Stimulated activated CD8-positive, alpha-beta memory T cell treated with anti-CD3 and anti-CD28 coated beads, Interleukin-7, amount 100 ng/mL, for 48 hours (primary cell): ENCODE data around the gene CEACAM8.
A peak's percentile ranks its signal among the peaks of the same experiment; 100 is the strongest.
"Not testable (repeated sequence)": the region's sequence is repeated elsewhere in the genome, so short reads cannot be mapped to it uniquely, and the experiment has no call there.

Experiments used
- DNase-seq, 2 donors: peaks; one replicate each; pipeline ENCODE4 v3.0.0-alpha.2; 2020; ENCODE audit warnings: low read depth in 1 of 2; ENCODE audit errors: extremely low read depth in 1 of 2

The CEACAM8 gene

DNA sequence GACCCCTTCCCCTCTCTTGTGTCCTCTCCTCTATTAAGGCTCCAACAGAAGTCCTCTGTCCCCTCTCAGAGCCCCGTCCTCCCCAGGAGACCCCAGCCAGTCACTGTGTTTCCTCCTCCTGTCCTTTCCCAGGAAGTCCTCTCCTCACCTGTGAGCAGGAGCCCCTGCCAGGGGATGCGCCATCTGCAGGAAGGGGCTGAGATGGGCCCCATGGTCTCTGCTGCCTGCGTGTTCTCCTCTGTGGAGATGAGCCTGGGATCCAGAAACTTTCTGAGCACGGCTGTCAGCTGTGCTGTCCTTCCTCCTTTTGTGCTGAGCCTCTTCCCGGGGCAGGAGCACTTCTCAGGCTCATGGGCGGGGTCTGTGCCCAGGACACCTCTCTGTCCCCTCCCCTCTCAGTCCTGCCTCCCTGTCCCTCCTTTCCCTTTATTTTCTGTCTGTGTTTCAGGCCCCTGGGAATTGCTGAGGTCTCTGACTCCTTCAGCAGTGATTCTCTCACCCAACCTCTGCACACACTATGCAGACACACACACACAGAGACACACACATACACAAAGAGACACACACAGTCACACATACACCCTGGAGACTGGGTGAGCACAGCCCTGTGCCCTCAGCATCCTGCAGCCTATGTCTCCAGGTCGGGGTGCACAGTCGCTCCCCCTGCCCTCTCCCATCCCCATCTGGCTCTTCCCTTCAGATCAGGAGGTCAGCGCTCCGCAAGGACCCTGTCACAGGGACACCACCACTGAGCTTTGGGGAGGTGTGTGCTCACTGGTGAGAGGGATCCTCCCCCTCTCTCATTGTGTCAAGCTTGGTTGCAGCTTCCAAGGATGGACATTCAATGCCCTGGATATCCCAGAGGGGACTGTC, at the start of gene CEACAM8:
CEACAM8 (minus strand) TSS at position 308 of the 873 bp plus-strand sequence; CDS start at position 212, 96 bp downstream.
- no peak for DNase-seq

DNA sequence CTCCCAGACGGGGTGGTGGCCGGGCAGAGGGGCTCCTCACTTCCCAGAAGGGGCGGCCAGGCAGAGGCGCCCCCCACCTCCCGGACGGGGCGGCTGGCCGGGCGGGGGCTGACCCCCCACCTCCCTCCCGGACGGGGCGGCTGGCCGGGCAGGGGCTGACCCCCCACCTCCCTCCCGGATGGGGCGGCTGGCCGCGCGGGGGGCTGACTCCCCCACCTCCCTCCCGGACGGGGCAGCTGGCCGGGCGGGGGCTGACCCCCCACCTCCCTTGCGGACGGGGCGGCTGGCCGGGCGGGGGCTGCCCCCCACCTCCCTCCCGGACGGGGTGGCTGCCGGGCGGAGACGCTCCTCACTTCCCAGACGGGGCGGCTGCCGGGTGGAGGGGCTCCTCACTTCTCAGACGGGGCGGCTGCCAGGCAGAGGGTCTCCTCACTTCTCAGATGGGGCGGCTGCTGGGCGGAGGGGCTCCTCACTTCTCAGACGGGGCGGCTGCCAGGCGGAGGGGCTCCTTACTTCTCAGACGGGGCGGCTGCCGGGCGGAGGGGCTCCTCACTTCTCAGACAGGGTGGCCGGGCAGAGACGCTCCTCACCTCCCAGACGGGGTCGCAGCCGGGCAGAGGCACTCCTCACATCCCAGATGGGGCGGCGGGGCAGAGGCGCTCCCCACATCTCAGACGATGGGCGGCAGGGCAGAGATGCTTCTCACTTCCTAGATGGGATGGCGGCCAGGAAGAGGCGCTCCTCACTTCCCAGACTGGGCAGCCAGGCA, 44.8 kb upstream of the CEACAM8 start:
- not testable (repeated sequence) for DNase-seq

DNA sequence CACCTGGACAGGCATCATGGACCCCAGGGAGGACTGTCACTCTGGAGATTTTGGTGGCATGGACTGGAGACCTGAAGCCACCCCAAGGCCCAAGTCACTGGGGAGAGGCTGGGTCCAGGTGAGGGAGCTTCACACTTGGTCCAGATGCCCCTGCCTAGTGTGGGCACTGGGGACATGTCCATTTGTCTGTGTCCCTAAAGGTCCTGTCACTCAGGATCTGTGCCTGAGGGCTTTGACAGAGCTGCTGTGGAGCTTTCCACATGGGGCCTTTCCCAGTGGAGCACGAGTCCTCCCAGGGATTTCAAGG, 40.5 kb upstream of the CEACAM8 start:
- DNase-seq: no peak

DNA sequence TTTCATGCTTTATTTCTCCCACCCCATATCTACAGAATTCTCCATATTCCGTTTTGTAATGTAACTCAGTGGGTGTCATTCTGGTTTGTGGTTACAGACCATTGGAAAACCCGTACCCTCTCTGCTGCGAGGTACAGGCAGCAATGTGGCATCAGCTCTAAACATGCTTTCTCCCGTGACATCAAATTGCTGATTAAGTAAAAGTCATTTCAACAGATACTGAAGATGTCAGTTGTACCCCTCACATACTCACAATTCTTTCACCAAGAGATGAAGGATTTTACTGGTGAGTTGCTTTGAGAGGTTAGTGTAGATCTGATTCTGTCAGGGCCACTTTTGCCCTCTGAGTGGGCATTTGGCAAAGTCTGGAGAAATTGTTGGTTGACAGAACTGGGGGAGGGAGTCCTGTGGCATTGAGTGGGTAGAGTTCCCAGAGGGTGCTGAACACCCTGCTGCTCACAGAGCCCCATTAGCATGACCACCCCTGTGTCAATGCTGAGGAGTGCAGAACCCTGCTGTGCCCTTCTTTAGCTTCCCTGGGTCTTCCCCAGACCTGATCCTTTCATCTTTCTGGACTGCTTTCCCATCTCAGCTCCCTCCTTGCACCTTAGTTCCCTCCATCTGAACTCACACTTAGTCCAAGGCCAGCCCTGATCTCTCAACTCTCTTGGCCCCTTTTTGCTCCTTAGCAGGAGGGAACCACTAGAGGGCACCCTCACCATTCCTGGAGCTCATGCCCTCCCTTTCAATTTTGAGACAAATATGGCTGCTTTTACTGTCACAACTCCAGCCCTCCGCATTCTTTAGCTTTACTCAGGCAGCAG, 39.9 kb upstream of the CEACAM8 start:
- peak; percentile 11 to 21 for DNase-seq

DNA sequence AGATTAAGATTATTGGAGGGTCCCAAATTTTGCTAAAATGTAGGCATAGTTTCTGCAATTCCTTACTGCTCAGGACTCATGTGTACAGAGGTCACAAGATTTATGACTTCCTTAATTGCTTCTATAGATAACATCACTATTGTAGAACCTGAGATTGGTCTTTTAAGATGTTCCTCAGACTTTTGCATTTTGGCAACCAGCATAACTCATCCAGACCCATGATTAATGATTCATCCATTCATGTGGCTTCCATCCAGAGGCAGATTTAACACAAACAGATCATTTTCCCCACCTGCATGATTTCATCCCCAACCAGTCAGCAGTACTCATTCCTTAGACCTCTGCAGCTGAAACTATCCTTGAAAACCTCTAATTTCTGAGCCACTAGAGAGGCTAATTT, 34.5 kb upstream of the CEACAM8 start:
- no peak for DNase-seq

DNA sequence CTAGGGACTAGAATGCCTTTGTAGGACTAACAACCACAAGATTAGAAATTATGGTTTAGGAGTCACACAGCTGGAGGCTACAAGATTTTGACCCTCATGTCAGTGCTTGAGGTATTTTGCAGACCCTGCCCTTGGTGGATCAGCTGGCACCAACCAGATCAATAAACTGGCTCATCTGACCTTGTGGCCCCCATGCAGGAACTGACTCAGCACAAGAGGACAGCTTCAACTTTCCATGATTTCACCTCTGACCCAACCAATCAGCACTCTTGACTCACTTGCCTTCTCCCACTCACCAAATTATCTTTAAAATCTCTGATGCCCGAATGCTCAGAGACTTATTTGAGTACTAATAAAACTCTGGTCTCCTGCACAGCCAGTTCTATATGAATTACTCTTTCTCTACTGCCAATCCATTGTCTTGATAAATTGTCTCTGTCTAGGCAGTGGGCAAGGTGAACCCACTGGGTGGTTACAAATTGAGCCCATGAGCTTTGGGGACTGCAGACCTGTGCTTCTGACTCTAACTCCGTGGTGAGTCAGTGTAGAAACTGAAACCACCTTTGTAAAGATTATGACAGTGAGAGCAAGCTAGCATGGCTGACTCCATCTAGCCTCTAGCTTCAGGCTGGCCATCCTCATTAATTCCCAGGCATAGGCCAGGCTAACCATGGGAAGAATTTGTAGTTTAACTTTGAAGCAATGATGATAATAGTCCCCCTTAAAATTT, 33.9 kb upstream of the CEACAM8 start:
- peak in 1 of 2 donors; percentile 30 for DNase-seq

DNA sequence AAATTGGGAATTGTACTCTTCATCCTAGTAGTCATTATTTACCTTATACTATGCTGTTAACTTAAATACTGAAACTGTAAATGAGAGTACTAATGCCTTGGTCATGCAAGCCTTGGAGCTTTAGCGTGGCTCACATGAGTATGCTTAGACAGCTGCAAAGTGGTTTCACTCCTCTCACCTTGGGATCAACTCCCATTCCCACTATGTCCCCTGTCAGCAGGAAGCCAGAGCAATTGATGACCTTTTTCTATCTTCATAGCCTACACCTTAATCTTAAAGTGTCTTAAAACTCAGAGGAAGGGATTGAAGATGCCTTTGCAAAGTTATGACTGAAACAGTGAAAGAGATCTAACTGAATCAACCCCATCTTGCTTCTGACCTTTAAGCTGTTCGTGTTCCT, 33.2 kb upstream of the CEACAM8 start:
- no peak for DNase-seq

DNA sequence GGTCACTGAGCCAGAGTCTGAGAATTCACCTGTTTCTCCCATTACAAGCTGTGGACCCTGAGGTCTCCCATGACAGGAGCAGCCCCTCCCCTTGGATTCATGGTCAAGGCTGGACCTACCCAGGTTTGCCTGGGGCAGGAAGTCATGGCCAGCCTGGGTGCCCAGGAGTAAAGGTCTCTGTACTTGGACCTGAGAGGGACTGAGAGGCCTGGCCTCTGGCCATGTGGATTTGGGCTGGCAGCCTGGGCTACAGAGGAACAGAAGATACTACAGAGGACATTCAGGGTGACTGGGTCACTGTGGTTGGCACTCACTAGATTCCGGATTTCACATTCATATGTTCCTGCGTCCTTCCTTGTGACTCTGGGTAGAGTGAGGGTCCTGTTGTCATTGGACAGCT, 31.5 kb upstream of the CEACAM8 start:
- DNase-seq: no peak

DNA sequence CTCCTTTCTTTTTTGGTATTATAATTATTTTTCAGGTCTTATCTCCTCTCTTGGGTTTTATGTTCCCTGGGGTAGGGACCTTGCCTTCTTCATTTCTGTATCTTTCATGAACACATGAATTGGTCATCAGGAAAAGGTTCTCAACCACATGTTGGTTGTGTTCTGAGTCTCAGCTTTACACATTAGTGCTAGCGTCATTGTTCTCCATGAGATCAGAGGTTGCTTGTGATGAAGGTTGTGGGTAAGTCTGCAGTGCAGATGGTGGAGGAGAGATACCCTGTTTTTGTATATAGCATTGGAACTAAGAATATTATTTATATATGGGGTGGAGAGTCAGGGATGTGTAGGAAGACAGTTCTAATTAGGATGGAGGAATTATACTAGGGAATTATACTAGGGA, 24.5 kb upstream of the CEACAM8 start:
- DNase-seq: no peak

DNA sequence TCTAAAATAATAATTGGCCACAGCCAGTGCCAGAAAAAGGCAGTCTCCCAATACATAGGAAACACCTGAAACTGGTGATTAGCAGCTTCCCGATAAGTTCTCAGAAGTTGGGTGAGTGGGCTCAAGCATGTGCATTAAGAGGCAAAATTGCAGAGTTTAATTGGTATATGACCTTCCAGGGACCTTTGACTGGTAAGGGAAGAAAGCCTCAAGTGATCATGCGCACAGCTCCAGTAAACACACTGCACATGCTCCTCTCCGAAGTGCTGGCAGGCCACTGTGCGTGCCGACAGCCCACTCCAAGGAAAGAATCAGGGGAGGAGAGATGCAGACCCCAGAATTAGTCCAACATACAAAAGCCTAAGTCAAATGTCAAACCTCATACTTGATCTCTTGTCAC, 18.9 kb upstream of the CEACAM8 start:
- no peak for DNase-seq

DNA sequence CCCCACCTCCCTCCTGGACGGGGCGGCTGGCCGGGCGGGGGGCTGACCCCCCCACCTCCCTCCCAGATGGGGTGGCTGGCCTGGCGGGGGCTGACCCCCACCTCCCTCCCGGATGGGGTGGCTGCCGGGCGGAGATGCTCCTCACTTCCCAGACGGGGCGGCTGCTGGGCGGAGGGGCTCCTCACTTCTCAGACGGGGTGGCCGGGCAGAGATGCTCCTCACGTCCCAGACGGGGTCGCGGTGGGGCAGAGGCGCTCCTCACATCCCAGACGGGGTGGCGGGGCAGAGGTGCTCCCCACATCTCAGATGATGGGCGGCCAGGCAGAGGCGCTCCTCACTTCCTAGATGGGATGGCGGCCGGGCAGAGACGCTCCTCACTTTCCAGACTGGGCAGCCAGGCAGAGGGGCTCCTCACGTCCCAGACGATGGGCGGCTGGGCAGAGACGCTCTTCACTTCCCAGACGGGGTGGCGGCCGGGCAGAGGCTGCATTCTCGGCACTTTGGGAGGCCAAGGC, 15.7 kb upstream of the CEACAM8 start:
- not testable (repeated sequence) for DNase-seq

DNA sequence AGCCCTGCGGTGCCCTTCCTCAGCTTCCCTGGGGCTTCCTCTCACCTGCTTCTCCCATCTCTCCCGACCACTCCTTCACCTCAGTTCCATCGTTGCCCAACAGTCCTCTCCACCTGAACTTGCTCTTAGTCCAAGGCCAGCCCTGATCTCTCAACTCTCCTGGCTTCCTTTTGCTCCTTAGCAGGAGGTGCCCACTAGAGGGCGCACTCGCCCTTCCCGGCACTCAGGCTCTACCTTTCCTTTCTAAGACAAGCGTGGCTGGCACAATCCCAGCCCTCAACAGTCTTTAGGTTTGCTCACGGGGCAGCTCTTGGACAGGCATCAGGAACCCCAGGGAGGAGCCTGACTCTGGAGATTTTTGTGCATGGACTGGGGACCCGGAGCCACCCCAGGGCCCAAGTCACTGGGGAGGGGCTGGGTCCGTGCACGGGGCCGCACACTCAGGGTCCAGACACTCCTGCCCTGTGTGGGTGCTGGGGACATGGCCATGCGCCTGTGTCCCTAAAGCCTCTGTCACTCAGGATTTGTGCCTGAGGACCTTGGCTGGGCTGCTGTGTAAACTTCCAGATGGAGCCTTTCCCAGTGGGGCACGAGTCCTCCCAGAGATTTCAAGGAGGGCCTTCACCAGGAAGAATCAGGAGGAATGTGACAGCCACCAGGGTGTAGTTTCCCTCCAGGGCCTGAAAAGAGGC, 12.1 kb upstream of the CEACAM8 start:
- DNase-seq: peak; percentile 20 to 46

DNA sequence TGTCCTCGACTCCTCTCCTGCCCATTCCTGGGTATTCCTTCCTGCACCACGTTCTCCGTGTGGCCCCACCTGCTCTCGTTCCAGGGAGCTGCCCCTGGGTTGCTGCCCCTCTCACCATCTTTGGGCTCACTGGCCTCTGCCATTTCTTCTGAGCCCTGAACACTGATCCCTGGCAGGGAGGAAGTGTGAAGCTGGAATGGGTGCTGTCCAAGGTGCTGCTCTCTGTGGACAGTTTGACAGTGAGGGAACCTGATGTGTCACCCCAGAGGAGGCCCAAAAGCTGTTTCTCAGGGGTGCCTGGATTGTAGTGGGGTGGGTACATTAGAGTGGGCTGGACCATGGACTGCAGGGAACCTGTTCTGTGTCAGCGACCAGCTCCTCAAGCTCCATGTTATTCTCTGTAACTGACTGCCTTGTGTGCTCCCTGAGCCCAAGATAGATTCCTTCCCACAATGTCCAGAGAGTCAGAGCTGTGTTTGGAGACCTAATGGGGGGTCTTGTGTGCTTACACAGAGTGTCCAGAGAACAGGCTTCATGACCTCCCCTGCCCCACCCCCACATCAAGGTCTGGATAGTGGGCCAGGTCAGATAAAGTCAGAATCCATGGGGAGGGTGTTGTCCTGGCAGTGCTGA, 7.2 kb upstream of the CEACAM8 start:
- no peak for DNase-seq

DNA sequence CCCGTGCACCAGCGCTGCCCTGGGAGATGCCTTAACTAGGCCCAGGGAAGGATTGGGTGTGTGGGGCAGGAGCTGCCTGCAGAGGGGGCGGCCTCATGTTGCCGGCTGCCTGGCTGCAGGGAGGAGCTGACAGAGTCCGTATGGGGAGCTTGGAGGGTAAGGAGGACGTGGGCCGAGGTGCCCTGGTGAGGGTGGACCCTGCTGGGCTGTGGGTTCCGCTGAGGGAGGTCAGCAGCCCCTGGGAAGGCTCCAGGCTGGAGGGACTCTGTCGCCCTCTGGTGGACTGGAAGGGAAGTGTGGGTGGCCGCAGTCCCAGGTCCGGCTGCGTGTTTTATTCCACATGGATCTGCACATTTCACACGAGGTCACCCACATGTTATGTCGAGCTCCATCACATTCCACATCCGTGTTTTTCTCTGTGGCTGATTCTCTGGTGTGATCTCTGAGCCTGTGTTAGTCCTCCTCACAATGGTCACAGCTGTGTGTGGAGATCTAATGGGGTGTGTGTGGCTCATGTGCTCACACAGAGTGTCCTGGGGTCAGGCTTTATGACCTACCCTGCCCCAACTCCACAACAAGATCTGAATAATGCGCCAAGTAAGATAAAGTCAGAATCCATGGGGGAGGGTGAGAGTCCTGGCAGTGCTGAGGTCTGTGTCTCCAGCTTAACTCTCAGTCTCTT, 1.8 kb upstream of the CEACAM8 start:
- no peak for DNase-seq

DNA sequence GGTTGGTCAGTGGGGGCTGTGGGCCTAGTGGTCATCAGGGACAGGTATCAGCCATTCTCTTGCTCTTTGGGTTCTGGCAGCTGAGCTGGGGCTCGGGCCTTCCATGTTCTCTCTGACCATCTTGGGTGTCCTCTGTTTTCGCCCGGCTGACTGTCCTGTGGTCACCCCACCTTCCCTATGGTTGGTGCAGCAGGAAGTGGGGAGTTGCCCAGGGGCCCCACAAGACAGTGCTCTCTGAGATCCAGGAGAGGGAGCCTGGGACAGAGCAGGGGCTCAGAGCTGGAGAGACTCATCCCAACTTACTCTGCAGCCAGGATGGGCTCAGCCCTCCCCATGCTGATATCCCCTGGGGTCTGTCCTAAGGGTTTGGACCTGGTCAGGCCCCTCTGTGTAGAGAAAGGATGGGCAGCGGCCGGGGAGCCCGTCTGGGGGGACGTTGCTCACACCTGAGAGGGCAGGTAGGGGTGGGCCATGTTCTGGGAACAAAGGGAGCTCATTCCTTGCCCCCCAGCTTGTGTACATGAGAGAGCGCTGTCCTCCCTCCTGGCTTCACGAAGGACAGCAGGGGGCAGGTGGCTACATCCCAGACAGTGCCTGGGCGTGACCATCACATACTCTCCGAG, 937 bp upstream of the CEACAM8 start:
- DNase-seq: no peak

DNA sequence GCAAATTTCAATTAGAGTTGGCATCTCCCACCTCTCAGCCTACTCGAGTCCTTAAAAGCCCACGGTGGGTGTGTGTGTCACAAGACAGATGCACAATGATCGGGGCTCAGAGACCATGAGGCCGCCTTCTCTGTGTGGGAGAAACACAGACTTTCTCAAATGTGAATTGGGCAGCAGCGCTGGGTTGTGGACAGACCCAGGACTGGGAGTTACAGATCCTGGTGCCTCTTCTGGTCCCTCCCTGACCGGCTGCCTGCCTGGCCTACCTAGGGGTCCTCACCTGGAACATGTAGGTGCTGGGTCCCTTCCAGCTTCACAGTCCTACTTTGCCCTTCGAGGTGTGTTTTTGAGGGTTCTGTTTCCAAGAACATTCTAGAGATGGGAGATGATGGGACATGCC, 4.9 kb downstream of the CEACAM8 start:
- DNase-seq: no peak

DNA sequence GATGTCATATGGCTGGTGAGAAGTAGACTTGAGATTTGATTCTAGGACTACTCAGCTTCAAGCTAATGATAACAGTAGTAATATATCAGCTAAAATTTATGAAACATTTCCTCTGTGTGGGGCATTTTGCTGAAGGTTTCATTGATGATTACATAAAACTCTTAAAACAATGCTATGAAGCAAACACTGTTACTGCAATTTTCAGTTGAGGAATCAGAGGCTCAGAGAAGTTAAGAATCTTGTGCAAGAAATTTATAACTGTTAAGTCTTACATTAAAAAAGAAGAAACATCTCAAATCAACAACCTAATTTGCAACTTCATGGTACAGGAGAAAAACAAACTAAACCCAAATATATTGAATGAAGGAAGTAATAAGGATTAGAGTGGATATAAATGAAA, 10.3 kb downstream of the CEACAM8 start:
- DNase-seq: no peak

DNA sequence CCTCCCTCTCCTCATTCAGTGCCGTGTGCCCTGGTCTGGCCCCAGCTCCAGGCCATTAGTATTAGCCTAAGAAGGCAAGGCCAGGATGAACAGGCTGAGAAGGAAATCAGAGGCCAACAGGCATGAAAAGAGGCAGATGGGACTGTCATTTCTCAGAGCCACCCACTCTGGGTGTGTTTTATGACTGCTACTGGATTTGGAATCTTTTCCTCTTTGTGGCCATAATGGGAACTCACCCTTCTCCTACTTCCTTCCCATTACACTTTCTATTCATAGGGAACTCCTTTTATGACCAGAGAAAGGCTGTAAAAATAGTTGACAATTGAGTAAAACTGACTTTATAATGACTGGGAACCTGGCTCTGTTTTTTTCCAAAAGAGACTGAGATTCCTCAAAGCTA, 17.7 kb downstream of the CEACAM8 start:
- no peak for DNase-seq
